ENCODE data around the gene EIF4B. TPM values are rescaled to one million over a fixed set of nuclear protein-coding genes. Genes with fewer than 3 reads are reported as not detected.

The EIF4B gene
- total and polyA plus RNA-seq, 2 experiments from 2014 or later: 141 to 584 TPM

GRCh38 chr12:53073881-53074280 lies 67.6 kb downstream of the EIF4B start (continued):
- TF ChIP-seq ZNF462 (CRISPR knock-in tag; IDR thresholded peaks at IDR 0.05) (no peak), EZH2 (IDR thresholded peaks at IDR 0.05; ENCODE audit: low read depth, unreplicated experiment) (no peak)

DNA sequence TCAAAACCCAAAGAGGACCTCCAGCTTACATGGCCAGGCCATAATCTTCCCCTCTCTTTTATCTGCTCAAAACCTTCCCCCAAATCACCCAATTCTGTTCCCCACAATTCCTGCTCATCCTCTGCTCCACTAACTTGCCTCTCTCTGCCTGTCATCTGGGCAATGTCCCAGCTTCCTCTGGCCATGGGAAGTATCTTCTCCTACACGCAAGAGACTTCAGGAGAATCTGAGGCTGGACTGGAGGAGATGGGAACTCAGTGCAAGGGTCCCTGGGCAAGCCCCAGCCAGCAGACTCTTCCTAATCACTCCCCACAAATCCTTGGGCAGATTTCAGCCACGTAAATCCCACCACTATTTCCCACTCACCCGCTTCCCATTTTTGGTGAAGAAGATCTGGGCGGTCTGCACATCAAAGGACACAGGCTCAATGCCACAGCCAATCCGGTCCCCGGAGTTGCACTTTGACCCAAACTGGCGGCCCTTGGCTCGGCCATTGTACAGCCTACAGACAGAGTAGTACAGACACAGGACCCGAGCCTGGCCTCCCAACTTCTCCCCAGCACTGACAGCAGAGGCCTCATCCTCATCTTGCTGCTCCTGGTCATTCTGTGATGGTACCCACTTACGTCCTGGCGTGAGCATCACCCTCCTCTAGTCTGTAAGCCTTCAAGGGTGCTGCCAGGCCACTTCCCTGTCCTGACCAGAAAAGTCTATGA lies 68.2 kb downstream of the EIF4B start:
- Histone ChIP-seq H3F3A (replicated peaks; ENCODE audit: low read depth) (peaks cover 10% of the 10 kb centered on the region; the same call in 1 of the 2 replicates), H3K4me2 (no peak overlapping the region), H3K27ac (ENCODE audit: low read depth) (no peak overlapping the region), H3K36me3 (ENCODE audit: insufficient read depth) (no peaks in the 10 kb centered on the region), H3K79me2 (replicated peaks; ENCODE audit: insufficient read depth) (no peaks in the 10 kb centered on the region), H3K9me2 (ENCODE audit: insufficient read depth) (no peaks in the 10 kb centered on the region), H3K4me3 (no peak overlapping the region), H2AFZ (no peak overlapping the region), H3K27me3 (ENCODE audit: insufficient read depth) (0 out of 2 replicates have a peak, but pooled peaks cover 3% of the 10 kb centered on the region), H3K4me1 (ENCODE audit: insufficient read depth) (peaks cover 23% of the 10 kb centered on the region), H4K20me1 (replicated peaks; ENCODE audit: insufficient read depth) (no peaks in the 10 kb centered on the region)
- no peak overlapping the region for H3K4me3 Mint-ChIP-seq
- DNase-seq (ENCODE audit: low spot score) (no peak), ATAC-seq (no peak)
- H3K27me3 Mint-ChIP-seq (ENCODE audit: insufficient read depth, low read depth, poor library complexity): peaks cover 17% of the 10 kb centered on the region
- H3K9me3 Mint-ChIP-seq: no peaks in the 10 kb centered on the region
- TF ChIP-seq, protein P1, sequence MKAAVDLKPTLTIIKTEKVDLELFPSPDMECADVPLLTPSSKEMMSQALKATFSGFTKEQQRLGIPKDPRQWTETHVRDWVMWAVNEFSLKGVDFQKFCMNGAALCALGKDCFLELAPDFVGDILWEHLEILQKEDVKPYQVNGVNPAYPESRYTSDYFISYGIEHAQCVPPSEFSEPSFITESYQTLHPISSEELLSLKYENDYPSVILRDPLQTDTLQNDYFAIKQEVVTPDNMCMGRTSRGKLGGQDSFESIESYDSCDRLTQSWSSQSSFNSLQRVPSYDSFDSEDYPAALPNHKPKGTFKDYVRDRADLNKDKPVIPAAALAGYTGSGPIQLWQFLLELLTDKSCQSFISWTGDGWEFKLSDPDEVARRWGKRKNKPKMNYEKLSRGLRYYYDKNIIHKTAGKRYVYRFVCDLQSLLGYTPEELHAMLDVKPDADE (IDR thresholded peaks at IDR 0.05): no peak
- peaks cover 11% of the 10 kb centered on the region for H3K36me3 Mint-ChIP-seq (ENCODE audit: low read depth)
- no peak overlapping the region for H3K27ac Mint-ChIP-seq
- peaks cover 37% of the 10 kb centered on the region for H3K4me1 Mint-ChIP-seq
